Stimulated activated naive CD8-positive, alpha-beta T cell treated with anti-CD3 and anti-CD28 coated beads, Interleukin-15, Interleukin-2, amounts not matched to agents 100 U/mL and 50 U/mL, for 24 hours (primary cell): ENCODE measurements around the gene LBX1.

Experiments used
- ATAC-seq: fragments of 150-1000 bp; cut with Tn5 transposase; one replicate; pipeline ENCODE4 v1.10.0; 2021
- DNase-seq: peaks from one replicate; pipeline ENCODE4 v3.0.0; 2021

The LBX1 gene, protein sequence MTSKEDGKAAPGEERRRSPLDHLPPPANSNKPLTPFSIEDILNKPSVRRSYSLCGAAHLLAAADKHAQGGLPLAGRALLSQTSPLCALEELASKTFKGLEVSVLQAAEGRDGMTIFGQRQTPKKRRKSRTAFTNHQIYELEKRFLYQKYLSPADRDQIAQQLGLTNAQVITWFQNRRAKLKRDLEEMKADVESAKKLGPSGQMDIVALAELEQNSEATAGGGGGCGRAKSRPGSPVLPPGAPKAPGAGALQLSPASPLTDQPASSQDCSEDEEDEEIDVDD

DNA sequence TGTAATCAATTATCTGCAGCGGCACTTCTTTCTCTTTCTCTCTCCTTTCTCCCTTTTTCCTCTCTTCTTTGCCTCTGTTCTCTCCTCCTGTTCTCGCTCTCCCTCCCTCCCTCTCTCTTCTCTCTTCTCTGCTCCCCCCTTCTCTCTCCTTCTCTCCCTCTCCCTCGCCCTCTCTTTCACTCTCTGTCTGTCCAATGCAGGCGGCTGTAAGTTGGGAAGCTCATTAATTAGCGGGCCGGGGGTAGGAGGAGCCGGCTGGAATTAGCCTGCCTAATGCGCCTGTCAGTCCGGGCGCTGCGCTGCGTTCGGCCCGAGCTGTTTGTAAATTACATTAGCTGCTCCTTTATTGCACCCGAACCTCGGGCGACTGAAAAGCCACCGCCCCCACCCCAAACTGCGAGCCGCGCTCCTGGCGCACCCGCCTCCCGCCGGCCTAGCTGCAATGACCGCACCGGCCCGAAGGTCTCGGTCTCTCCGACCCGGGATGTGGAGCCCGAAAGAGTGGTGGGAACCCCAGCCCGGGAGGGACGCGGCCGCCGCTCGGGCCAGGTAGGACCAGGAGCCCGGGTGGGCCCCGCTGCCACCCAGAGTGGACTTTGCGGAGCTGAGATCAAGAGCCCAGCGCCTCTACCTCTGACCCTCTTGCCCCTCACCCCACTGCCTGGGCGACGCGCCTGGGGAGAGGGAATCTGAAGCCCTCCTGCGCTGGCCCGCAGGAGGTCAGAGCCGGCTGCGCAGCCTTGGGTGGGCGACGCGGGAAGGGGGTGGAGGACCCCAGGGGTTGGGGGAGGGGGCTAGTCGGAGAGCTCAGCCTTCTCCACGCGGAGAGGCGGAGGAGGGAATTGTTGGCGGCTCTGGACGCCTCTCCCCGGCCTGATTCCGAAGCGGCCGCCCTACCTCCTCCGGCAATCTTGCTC lies at the start of gene LBX1:
TSS of gene LBX1 (minus strand) at position 198 of the 917 bp plus-strand sequence. CDS start 648 bp downstream, outside the sequence.
- no peak for ATAC-seq
- DNase-seq: no peak

DNA sequence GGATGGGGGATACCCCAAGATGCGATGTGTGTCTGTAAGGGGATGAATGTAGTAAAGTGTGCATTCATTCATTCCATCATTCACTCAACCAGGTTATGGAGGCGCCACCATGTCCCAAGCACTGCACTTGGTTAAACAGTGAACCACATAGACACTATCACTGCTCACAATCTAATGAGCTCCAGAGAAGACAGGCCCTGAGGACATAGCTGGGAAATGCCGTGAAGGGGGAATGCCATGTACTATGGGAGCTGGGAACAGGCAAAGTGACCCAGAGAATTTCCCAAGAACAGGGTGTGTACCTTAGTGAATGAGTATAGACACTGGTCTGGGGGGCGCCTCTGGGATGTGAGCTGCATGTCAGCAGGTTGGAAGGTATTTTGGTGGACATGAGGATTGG lies 44.5 kb upstream of the LBX1 start:
- no peak for DNase-seq

DNA sequence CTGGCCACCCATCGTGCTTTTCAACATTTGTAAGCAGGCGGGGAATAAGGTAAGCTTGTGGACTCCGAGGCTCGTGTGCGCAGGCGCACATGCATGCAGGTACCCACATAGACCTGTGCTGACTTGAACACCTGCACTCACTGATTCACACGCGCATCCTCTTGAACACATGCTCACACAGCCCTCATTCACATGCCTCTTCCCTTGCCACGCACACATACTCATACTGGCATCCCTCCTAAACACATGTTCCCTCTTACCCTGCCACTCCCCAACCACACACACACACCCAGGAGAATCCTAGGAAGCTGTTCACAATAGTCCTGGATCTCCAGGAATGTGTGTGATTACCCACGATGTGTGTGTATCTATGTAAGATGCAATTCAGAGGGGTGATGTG lies 44.1 kb upstream of the LBX1 start:
- no peak for ATAC-seq
- no peak for DNase-seq

More for the DNA sequence above, 44.5 kb upstream of the LBX1 start:
- no peak for ATAC-seq

DNA sequence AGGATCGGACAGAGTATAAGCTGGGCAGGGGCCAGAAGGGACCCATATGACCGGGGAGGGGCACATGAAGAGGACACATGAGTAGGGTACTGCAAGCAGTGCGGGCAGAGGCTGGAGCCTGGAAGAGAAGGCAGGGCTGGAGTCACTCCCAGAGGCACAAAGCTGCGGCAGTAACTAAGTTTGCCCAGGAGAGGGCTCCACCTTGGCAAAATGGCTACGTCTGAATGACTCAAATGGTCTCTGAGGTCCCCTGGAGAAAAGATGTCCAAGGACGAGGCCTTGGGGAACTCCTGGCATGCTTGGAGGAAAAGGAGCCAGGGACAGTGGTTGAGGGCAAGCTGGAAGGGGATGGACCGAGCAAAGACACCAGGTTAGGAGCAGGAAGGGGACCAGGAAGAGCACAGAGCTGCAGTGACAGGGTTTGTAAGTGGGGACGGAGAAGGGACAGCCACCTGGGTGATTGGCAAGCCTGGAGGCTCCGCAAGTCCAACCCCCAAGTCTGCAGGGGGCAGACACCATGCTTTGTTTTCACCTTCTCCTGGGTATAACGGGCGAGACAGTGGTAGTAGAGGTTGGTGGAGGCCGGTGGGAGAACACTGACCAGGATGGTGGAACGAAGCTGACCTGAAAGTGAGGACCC lies 43.1 kb upstream of the LBX1 start:
- ATAC-seq: peak; percentile 80
- DNase-seq: peak; percentile 72

DNA sequence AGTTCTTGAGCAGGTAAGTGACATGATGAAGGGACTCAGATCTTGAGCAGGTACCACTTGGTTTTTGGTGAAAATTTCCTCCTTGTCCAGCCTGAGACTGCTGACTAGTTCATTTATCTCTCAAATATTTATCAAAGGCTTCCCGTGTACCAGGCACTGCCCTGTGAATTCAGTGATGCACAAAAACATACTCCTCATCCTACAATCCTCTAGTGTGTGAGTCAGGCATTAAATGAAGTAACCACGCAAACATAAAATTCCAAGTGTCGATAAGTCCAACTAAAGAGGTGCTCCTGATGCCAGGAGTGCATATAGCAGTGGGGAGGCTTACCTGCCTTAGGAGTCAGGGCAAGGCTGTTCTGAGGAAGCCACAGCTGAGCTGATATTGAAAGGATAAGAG lies 41.5 kb upstream of the LBX1 start:
- no peak for ATAC-seq
- no peak for DNase-seq

DNA sequence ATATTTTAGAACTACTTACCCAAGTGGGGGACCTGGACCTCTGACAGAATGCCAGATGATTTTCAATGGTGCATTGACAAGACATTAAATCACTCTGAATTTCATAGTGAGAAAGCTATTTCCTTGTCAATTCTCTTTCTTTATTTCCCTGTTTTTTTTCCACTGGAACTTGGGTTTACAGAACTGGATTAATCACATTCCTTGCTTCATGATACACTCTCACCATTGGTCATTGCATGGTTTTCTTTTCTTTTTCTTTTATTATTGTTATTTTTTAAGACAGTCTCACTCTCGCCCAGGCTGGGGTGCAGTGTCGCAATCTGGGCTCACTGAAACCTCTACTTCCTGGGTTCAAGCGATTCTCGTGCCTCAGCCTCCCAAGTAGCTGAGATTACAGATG lies 38.5 kb upstream of the LBX1 start:
- ATAC-seq: no peak
- no peak for DNase-seq

DNA sequence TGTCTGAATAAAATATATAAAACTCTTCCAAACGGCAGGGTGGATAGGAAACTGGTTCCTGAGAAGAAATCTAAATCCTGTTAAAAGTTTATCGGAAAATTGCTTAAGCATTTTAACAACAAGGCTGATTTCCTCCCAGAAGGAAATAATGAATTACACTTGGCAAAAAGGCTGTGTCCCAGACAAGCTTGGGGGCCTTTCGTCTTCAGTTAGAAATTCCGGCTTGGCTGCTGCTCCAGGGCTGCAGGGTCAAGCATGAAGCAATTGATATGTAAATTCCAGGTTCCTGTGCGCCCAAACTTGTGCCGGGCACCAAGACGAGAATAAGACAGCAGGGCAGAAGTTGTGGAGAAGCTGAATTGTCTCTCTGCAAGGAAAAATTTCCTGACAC lies 38.0 kb upstream of the LBX1 start:
- ATAC-seq: no peak
- no peak for DNase-seq

DNA sequence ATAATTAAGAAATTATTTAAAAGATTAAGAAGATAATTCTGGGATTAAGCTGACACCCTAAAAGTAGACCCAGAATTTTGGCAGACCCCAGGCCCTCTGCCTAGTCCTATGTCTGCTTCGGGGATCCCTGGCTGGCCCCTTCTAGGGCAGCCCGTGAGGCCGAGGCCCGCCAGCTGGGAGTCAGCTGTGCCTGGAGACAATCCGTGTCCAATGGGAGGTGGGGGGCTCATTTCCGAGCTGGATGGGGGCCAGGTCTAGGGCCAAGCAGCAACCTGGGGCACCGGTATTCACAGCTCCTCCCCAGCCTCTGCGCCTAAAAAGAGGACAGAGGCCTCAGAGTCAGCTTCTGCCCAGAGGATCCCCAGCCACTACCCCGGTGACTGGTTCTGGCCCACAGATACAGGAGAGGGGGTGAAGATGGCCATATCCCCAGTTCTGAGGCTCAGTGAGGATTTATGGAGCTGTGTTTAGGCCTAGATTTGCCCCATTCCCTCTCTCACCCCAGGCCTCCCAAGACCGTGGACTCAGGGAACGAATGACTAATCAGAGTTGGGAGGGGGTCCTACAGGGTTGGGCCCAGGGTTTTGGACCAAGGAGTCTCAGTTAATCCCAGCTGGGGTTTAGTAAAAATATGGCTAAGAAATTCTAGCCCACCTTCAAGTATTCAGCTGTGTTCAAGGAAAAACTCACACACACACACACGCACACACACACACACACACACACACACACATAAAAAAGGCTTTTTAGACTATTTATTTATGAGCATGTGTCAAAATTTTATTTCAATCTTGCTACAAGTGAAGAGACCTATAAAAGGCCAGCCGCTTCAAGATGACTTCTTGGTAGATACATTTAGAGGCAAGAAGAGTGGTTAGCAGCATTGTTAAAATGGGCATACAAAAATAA lies 37.4 kb upstream of the LBX1 start:
- no peak for ATAC-seq
- no peak for DNase-seq

DNA sequence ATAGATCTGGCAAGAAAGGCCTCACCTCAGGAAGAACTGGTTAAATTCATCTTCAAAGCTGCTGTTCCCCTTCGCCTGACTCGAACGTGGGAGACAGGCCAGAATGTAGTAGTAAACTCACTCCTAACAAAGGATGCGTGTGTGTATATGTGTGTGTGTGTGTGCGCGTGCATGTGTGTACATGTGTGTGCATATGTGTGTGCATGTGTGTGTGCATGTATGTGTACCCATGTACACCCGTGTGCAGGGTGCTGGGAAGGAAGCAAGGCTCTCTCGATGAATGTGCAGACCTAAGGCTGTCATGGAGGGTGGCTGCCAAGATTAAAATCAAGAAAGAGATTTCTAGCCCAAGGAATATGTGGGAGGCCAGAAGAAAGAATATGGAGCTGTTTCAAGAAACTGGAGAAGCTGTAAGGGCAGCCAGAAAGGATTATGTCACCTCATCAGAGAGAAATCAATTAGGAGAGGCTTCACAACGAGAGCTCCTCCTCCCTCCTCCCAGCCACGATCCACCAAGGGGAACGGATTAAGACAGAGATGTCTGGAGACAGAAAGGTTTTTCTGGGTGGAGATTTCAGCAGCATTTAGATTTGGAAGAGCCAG lies 34.0 kb upstream of the LBX1 start:
- no peak for ATAC-seq
- no peak for DNase-seq

DNA sequence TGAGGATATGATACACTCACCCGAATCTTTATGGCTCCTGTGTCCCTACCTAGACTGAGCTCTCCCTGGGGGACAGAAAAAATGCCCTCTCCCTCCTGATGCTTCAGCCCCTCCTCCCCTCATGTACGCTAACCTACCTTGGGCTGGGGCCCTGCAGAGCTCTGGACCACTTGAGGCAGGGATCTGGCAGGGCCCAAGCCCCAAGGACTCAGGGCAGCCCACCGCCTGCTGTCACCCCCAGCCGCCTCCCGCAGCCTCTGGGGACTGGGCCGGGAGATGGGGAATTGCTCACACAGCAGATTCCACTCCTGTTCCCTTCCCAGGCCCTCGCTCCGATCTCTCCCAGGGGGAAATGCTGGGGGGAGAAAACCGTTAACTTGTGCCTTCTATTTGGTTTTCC lies 32.9 kb upstream of the LBX1 start:
- ATAC-seq (no peak), DNase-seq (no peak)

DNA sequence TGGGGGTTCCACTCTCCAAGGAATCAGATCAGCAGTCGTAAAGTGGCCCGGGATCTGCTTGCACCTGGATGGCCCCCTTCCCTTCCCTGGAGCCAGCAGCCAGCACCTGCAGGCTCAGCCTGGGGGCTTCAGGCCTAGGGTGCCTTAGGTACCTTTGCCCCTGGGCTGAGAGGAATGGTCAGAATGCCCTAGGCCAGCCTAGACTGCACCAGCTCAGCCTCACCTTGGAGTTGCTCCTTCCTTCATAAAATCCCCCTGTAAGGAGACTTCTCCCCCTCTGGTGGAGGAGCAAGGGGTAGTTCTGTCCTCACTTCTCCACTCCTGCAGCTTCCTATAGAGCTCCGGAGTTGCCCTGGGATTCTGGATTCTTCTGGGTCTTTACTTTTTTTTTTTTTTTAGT lies 32.4 kb upstream of the LBX1 start:
- no peak for ATAC-seq
- DNase-seq: no peak

DNA sequence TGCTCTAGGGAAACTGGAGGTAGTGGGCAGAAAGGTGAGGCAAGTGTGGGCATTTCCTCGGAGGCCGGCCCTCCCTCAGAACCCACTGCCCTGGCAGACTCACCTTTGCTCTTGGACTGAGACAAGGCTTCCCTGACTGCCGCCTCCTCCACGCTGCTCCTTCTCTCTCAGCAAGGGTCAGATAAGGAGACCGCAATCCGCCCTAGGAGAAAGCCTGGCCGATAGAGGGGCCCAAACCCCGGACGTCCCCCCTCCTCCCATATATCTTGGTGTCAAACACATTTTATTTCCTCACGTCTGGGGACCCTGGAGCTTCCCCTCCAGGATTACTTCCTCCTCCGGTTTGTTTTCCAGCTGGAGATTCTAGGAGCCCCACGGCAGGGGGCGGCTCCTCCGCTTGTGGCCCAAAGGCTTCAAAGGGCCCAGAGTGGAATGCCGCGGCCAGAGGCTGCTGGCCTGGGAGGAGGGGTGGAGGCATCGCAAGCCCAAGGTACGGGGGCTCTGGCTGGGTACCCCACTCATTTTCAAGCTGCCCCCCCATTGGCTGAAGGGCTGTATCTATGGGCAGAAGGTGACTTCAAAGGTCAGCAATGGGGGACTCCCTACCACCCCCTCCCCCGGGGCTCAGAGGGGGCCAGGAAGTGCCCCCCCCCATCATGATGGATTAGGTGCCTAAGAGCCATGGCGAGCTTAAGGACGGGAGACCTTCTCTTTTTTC lies 31.7 kb upstream of the LBX1 start:
- ATAC-seq (no peak), DNase-seq (no peak)

DNA sequence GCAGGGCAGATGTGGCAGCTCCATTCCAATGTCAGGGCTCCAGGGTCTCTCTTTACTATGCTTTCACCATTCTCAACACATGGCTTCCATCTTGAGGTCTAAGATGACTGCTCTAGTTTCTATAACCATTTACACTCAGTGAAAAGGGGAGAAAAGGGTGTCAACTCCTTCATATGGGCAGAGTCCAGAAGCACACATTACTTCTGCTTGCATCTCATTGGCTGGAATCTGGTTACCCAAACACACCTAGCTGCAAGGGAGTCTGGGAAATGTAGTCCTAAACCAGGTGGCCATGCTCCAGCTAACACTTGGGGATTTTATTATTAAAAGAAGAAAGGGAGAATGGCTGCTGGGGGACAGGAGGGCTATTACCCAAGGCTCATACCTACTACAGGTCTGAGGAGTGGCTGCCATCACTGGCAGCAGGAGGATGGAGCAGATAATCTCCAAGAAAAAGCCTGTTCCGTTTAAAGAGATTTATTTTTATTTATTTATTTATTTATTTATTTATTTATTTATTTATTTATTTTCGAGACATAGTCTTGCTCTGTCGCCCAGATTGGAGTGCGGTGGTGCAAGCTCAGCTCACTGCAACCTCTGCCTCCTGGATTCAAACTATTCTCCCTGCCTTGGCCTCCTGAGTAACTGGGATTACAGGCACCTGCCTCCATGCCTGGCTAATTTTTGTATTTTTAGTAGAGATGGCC lies 29.1 kb upstream of the LBX1 start:
- peak; percentile 43 for ATAC-seq
- DNase-seq: no peak

DNA sequence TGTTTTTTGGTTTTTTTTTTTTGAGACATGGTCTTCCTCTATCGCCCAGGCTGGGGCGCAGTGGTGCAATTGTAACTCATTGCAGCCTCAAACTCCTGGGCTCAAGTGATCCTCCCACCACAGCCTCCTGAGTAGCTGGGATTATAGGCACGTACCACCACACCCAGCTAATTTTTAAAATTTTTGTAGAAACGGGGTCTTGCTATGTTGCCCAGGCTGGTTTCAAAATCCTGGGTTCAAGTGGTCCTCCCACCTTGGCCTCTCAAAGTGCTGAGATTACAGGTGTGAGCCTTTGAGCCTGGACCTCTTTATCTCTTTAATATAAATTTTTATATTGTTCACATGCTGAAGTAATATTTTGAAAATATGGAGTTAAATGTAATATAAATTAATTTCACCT lies 28.2 kb upstream of the LBX1 start:
- ATAC-seq (no peak), DNase-seq (no peak)

DNA sequence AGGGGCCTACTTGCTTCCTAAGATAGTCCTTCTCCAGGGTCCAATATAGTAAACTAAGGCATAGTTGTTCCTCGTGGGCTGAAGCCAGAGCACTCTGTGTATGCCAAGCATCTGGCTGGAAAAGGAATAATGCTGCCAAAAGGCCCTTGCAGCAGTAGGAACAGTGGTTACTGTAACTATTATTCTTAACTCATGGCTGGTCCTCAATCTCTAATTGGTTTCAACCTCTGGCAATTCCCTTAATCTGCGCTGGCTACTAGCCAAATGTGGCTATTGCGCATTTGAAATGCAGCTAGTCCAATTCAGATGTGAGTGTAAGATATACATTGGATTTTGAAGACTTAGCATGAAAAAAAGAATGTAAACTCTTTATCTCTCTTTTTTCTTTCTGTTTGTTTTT lies 27.8 kb upstream of the LBX1 start:
- ATAC-seq (no peak), DNase-seq (no peak)

DNA sequence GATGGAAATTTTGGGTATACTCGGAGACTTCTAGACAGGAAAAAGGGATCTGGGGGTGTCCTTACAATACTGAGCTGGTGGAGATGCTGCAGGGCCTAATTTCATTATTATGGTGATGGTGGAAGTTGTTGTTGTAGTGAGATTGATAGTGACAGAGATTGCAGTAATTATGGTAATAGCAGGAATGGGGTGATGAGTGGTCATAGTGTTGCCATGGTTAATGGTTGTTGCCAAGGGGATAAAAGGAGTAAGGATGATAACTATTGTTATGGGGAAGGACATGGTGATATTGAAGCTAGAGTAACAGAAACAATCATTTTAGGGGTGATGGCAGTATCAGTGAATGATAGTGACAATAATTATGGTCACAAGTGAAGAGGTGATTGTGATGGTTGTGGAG lies 27.1 kb upstream of the LBX1 start:
- no peak for DNase-seq
- no peak for ATAC-seq

DNA sequence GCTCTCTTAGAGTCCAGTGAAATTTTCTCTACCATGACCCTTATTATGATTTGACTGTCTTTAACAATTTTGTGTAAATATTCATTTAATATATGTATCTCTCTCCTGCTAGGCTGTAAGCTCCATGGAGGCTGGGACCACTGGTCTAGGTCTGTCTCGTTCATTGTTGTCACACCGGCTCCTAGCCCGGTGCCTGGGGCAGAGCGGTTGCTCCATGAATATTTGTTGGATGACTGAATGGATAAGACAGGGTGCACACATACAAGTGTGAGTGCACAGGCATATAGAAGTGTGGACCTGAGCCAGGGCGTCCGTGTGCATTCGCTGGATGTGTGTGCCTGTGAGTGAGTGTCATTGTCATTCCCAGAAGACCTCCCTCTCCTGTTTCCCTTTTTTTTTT lies 20.9 kb upstream of the LBX1 start:
- no peak for ATAC-seq
- DNase-seq: no peak

DNA sequence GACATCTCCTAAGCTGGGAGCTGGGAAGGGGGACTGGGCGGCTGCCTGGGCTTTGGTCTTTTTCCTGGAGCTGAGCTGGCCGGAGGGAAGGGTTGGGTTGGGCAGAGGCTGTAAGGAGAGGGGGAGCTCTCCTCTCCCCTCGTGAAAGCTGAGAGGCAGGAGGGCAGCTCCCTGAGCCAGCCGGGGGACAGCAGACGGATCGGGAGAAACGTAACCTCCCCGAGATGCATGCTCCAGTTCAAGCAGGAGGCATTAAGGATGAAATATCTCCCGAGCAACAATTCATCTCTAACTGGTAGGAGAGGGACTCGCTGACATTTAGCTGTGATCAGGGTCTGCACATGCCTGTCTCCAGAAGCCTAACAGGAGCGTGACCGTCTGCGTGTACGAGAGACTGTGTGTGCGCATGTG lies 19.9 kb upstream of the LBX1 start:
- ATAC-seq (no peak), DNase-seq (no peak)

DNA sequence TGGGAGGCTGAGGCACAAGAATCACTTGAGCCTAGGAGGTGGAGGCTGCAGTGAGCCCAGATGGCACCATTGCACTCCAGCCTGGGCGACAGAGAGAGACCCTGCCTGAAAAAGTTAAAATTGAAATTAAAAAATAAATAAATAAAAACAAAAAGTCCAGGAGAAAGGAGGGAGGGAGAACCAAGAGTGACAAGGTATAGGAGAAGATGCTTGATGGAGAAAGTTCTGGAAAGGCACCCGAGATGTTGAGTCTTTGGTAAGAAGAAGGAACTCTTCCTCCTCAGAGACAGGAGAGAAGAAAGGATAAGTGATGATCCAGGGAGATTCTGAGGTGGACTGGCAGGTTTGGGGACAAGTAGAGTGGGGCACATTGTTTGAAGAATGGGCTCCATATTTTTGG lies 17.4 kb upstream of the LBX1 start:
- no peak for ATAC-seq
- DNase-seq: no peak

DNA sequence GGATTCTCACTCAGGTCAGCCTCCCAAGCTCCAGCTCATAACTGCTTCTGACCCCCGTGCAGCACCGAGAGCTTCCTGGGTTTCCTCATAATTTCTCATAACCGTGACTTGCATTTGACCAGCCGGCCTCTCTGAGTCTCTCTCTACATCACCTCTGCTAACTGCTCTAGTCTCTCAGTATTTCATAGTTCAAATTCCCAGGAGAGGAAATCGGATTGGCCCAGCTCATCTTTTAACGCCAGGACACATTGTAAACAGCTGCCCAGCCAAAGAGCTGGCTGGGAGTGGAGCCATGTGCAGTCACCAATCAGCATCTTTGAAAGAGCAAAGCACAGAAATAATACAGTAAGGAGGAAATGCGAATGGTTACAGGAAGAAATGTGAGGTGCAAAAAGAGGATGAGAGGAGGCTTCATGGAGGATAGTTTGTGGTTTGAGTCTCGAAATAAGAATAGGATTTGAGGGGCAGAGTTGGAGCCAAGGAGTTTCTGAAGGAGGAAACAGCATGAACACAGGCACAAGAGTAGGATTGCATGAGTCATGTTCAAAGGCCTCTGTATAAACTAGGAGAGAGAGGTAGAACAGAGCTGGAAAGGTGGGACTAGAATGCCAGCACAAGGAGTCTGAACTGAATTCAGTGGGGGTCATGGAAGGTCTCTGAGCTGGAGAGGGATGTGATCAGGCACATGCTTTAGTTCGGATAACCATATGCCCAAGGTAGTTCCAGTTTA lies 15.2 kb upstream of the LBX1 start:
- DNase-seq (no peak), ATAC-seq (no peak)
